Activated T-helper 1 cell treated with Interleukin-2 at 50 U/mL for 16 hours (primary cell): ENCODE data around the gene RASD1.
"Not testable (repeated sequence)": the region's sequence is repeated elsewhere in the genome, so short reads cannot be mapped to it uniquely, and the experiment has no call there.

Experiments
- DNase-seq: peaks from one replicate; pipeline ENCODE4 v3.0.0-alpha.2; 2020; ENCODE audit warnings: low read depth

Gene RASD1

GRCh38 chr17:17469358-17469757 lies 26.8 kb downstream of the RASD1 start:
- DNase-seq: no peak

- no peak for DNase-seq
Measured at GRCh38 chr17:17468217-17469010, 27.8 kb downstream of the RASD1 start.

GRCh38 chr17:17467720-17468119 lies 28.5 kb downstream of the RASD1 start:
- DNase-seq: no peak

- DNase-seq: no peak
Measured at GRCh38 chr17:17467016-17467415, 29.2 kb downstream of the RASD1 start.

DNA sequence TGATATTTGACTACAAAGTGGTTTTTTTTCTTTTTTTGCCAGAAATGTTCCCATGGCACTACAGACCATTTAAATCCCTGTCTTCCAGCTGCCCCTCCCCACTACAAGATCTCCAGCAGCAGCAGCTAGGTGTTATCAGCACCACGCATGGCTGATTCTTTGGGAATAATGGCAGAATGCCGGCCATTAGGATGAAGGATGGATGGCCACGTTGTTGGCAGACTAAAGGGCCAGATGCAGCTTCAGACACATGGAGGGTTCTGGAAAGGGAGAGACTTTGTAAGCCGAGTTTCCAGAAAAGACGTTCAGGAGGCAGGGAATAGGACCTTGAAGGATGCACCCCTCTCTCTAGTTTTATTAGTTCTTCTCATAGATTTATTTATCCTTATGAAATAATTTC lies 29.7 kb downstream of the RASD1 start:
- no peak for DNase-seq

DNA sequence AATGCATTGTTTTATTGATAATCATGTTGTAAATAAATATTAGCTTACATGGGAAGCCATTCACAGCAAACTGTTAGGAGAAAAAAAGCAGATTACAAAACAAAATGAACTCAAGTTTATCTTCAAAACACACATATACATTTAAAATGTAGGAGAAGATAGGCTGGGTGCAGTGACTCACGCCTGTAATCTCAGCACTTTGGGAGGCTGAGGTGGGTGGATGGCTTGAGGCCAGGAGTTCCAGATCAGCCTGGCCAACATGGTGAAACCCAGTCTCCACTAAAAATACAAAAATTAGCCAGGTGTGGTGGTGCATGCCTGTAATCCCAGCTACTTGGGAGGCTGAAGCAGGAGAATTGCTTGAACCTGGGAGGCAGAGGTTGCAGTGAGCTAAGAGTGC lies 30.3 kb downstream of the RASD1 start:
- not testable (repeated sequence) for DNase-seq

GRCh38 chr17:17463821-17464220 lies 32.4 kb downstream of the RASD1 start:
- no peak for DNase-seq

GRCh38 chr17:17462048-17462824 lies 34.0 kb downstream of the RASD1 start:
- no peak for DNase-seq

DNA sequence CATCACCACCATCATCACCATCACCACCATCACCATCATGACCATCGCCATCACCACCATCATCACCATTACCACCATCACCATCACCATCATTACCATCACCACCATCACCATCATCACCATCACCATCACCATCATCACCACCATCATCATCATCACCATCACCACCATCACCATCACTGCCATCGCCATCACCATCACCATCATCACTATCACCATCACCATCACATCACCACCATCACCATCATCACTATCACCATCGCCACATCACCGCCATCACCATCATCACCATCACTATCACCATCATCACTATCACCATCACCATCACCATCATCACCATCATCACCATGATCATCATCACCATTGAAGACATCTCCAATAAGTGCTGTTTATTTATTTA lies 36.2 kb downstream of the RASD1 start:
- no peak for DNase-seq

GRCh38 chr17:17457680-17458079 lies 38.5 kb downstream of the RASD1 start:
- DNase-seq: no peak

GRCh38 chr17:17456251-17456650 lies 39.9 kb downstream of the RASD1 start:
- DNase-seq: no peak

- no peak for DNase-seq
Measured at GRCh38 chr17:17455173-17455572, 41.0 kb downstream of the RASD1 start.

DNA sequence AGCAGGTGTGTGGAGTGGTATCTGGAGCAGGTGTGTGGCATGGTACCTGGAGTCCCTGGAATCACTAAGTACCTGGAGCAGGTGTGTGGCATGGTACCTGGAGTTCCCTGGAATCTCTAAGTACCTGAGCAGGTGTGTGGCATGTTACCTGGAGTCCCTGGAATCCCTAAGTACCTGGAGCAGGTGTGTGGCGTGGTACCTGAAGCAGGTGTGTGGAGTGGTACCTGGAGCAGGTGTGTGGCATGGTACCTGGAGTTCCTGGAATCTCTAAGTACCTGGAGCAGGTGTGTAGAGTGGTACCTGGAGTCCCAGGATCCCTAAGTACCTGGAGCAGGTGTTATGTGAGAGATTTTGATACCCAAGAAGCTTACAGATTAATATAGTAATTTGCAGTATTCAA lies 41.5 kb downstream of the RASD1 start:
- DNase-seq: not testable (repeated sequence)

GRCh38 chr17:17454276-17454675 lies 41.9 kb downstream of the RASD1 start:
- no peak for DNase-seq

- DNase-seq: no peak
Measured at GRCh38 chr17:17453088-17453487, 43.1 kb downstream of the RASD1 start.

- no peak for DNase-seq
Measured at GRCh38 chr17:17448723-17449122, 47.5 kb downstream of the RASD1 start.

GRCh38 chr17:17448076-17448475 lies 48.1 kb downstream of the RASD1 start:
- DNase-seq: no peak

GRCh38 chr17:17447264-17447663 lies 48.9 kb downstream of the RASD1 start:
- no peak for DNase-seq

- no peak for DNase-seq
Measured at GRCh38 chr17:17446666-17447155, 49.5 kb downstream of the RASD1 start.

- DNase-seq: no peak
Measured at GRCh38 chr17:17445925-17446665, 50.1 kb downstream of the RASD1 start.

- no peak for DNase-seq
Measured at GRCh38 chr17:17445296-17445924, 50.8 kb downstream of the RASD1 start.
